HL-60 (cell line): ENCODE measurements around the gene GGA1.

Experiments used
- DNase-seq, 2 experiments: peaks; one replicate each; pipeline ENCODE4 v3.0.0-alpha.2; 2010 to 2020; ENCODE audit warnings: low read depth in 1 of 2, low spot score in 1 of 2
- H3K27ac ChIP-seq: fragments of 250-450 bp; sonication (Bioruptor Pico); replicated peaks from 2 replicates; pipeline ENCODE4 v1.5.1; 2020; ENCODE audit warnings: mild to moderate bottlenecking, moderate library complexity
- H3K27me3 ChIP-seq: fragments of 250-450 bp; sonication (Bioruptor Pico); 2 replicates; pipeline ENCODE4 v1.5.1; 2021; ENCODE audit warnings: mild to moderate bottlenecking, moderate library complexity; ENCODE audit not compliant: insufficient read depth, poor library complexity, severe bottlenecking
- H3K4me3 ChIP-seq: replicated peaks from 2 replicates; pipeline ENCODE4 v1.5.1; 2011; ENCODE audit warnings: mild to moderate bottlenecking, control low read depth, low read length; ENCODE audit not compliant: insufficient read depth
- CTCF ChIP-seq: IDR thresholded peaks from one replicate; pipeline ENCODE4 v1.5.1; 2011; ENCODE audit warnings: low read length, control low read depth, inconsistent platforms; ENCODE audit not compliant: insufficient read depth
- GABPA ChIP-seq: IDR thresholded peaks from 2 replicates; pipeline ENCODE4 v1.6.1; 2012; ENCODE audit warnings: low read depth
- POLR2AphosphoS5 ChIP-seq: IDR thresholded peaks from 2 replicates; pipeline ENCODE4 v1.6.1; 2012; ENCODE audit warnings: low read depth
- REST ChIP-seq: IDR thresholded peaks from 2 replicates; pipeline ENCODE4 v1.6.1; 2012; ENCODE audit warnings: low read depth; ENCODE audit not compliant: insufficient replicate concordance
- SPI1 ChIP-seq: IDR thresholded peaks from 2 replicates; pipeline ENCODE4 v1.6.1; 2012; ENCODE audit warnings: low read depth, mild to moderate bottlenecking, borderline replicate concordance

Gene GGA1

GRCh38 chr22:37662039-37662438, 53.4 kb downstream of the GGA1 start:
- TF ChIP-seq GABPA (no peak), REST (no peak), CTCF (no peak), POLR2AphosphoS5 (no peak), SPI1 (no peak)
- Histone ChIP-seq H3K27me3 (no peaks in the 10 kb centered on the region), H3K4me3 (no peak overlapping the region), H3K27ac (no peak overlapping the region)
- no peak for DNase-seq

GRCh38 chr22:37663521-37664140, 55.0 kb downstream of the GGA1 start:
- TF ChIP-seq SPI1 (no peak), REST (no peak), GABPA (no peak), CTCF (no peak), POLR2AphosphoS5 (no peak)
- no peak for DNase-seq
- no peak overlapping the region for H3K27ac ChIP-seq
- H3K4me3 ChIP-seq, result no peak overlapping the region
- H3K27me3 ChIP-seq, result no peaks in the 10 kb centered on the region

- TF ChIP-seq CTCF (no peak), GABPA (no peak), REST (no peak), SPI1 (no peak), POLR2AphosphoS5 (no peak; the same call in 1 of the 2 replicates)
- H3K27ac ChIP-seq, result no peak overlapping the region
- no peak for DNase-seq
- no peak overlapping the region for H3K4me3 ChIP-seq
- no peaks in the 10 kb centered on the region for H3K27me3 ChIP-seq
These were observed 55.8 kb downstream of the GGA1 start for GRCh38 chr22:37664249-37665101.
